HEK293T (cell line): ENCODE measurements around the gene TNNI2.
"Not testable (repeated sequence)": the region's sequence is repeated elsewhere in the genome, so short reads cannot be mapped to it uniquely, and the experiment has no call there.

Experiments used
- CTCF ChIA-PET: fragments of 350-600 bp; formaldehyde crosslinking; extraction: SDS; loops from one replicate; lab custom pipeline; 2021; ENCODE audit warnings: antibody characterized with exemption, inconsistent platforms; lab: Yijun Ruan, JAX
- POLR2A ChIA-PET: fragments of 350-600 bp; formaldehyde crosslinking; extraction: SDS; loops from one replicate; lab custom pipeline; 2020; ENCODE audit warnings: antibody characterized with exemption, inconsistent platforms; lab: Yijun Ruan, JAX
- DNase-seq: peaks from one replicate; pipeline ENCODE4 v3.0.0; 2012; ENCODE audit warnings: mixed read lengths; ENCODE audit errors: extremely low spot score
- ARNT ChIP-seq: fragments of 450-650 bp; IDR thresholded peaks from 2 replicates; pipeline ENCODE4 v1.6.1; 2017; ENCODE audit warnings: mild to moderate bottlenecking
- BHLHE40 ChIP-seq: fragments of 450-650 bp; IDR thresholded peaks from 2 replicates; pipeline ENCODE4 v1.6.1; 2016; ENCODE audit warnings: mild to moderate bottlenecking, moderate library complexity, borderline replicate concordance
- CTBP1 ChIP-seq: fragments of 450-650 bp; IDR thresholded peaks from 2 replicates; pipeline ENCODE4 v1.6.1; 2016; ENCODE audit warnings: borderline replicate concordance
- ELF4 ChIP-seq: fragments of 450-650 bp; IDR thresholded peaks from 2 replicates; pipeline ENCODE4 v1.6.1; 2017; ENCODE audit warnings: antibody characterized with exemption
- FOXA1 ChIP-seq: fragments of 450-650 bp; IDR thresholded peaks from 2 replicates; pipeline ENCODE4 v1.6.1; 2016; ENCODE audit warnings: mild to moderate bottlenecking
- FOXK2 ChIP-seq: fragments of 450-650 bp; IDR thresholded peaks from 2 replicates; pipeline ENCODE4 v1.6.1; 2016; ENCODE audit warnings: mild to moderate bottlenecking
- FOXM1 ChIP-seq: fragments of 450-650 bp; IDR thresholded peaks from 2 replicates; pipeline ENCODE4 v1.6.1; 2017; ENCODE audit warnings: mild to moderate bottlenecking, borderline replicate concordance
- HDGF ChIP-seq: fragments of 450-650 bp; IDR thresholded peaks from 2 replicates; pipeline ENCODE4 v1.6.1; 2017; ENCODE audit warnings: antibody characterized with exemption, borderline replicate concordance
- L3MBTL2 ChIP-seq: fragments of 450-650 bp; conservative IDR thresholded peaks from 2 replicates; pipeline ENCODE4 v1.6.1; 2016; ENCODE audit warnings: mild to moderate bottlenecking
- LEF1 ChIP-seq: fragments of 450-650 bp; IDR thresholded peaks from 2 replicates; pipeline ENCODE4 v1.6.1; 2017; ENCODE audit warnings: mild to moderate bottlenecking, borderline replicate concordance
- NFRKB ChIP-seq: fragments of 450-650 bp; IDR thresholded peaks from 2 replicates; pipeline ENCODE4 v1.6.1; 2016; ENCODE audit warnings: mild to moderate bottlenecking, moderate library complexity
- PKNOX1 ChIP-seq: fragments of 450-650 bp; IDR thresholded peaks from 2 replicates; pipeline ENCODE4 v1.6.1; 2016
- SP1 ChIP-seq: fragments of 450-650 bp; IDR thresholded peaks from 2 replicates; pipeline ENCODE4 v1.6.1; 2017
- SUZ12 ChIP-seq: fragments of 450-650 bp; IDR thresholded peaks from 2 replicates; pipeline ENCODE4 v1.6.1; 2016; ENCODE audit warnings: mild to moderate bottlenecking
- TARDBP ChIP-seq: fragments of 450-650 bp; IDR thresholded peaks from 2 replicates; pipeline ENCODE4 v1.6.1; 2016
- ZNF384 ChIP-seq: fragments of 450-650 bp; IDR thresholded peaks from 2 replicates; pipeline ENCODE4 v1.6.1; 2016

TNNI2 gene

GRCh38 chr11:1872267-1872985 is 33.6 kb downstream of the TNNI2 start:
- TF ChIP-seq FOXA1: no peak
- DNase-seq: no peak
- CTCF ChIA-PET: no interaction called here
- POLR2A ChIA-PET: no interaction called here

GRCh38 chr11:1873048-1873812 is 34.4 kb downstream of the TNNI2 start:
- CTCF ChIA-PET: no interaction called here
- POLR2A ChIA-PET: no interaction called here
- no peak for DNase-seq
- TF ChIP-seq FOXM1 (no peak), SUZ12 (no peak), LEF1 (no peak), HDGF (no peak), ELF4 (no peak), L3MBTL2 (no peak), BHLHE40 (no peak)

GRCh38 chr11:1873813-1874150 is 35.0 kb downstream of the TNNI2 start:
- POLR2A ChIA-PET, DNase-seq, CTCF ChIA-PET: not testable (repeated sequence)

GRCh38 chr11:1874441-1875092 is 35.8 kb downstream of the TNNI2 start:
- CTCF ChIA-PET, DNase-seq, POLR2A ChIA-PET: not testable (repeated sequence)

- TF ChIP-seq L3MBTL2 (no peak), PKNOX1 (no peak), FOXM1 (no peak), LEF1 (no peak), BHLHE40 (no peak)
- ChIA-PET CTCF (no interaction called here), POLR2A (no interaction called here)
- no peak for DNase-seq
Measured at GRCh38 chr11:1875093-1875850, 36.5 kb downstream of the TNNI2 start.

GRCh38 chr11:1875851-1876301 is 37.1 kb downstream of the TNNI2 start:
- DNase-seq, POLR2A ChIA-PET: not testable (repeated sequence)
- CTCF ChIA-PET: interaction anchor here (1.2 to 1.9 kb wide), 3 partner anchors 25 to 276 kb away, joined by 3 to 7 read pairs (median 6); no protein-coding TSS in a partner anchor

GRCh38 chr11:1876361-1877063 is 37.7 kb downstream of the TNNI2 start:
- POLR2A ChIA-PET: interaction anchor here (0.8 kb wide), 1 partner anchor 224 kb away, joined by 3 read pairs; no protein-coding TSS in a partner anchor
- CTCF ChIA-PET: interaction anchor here (0.7 to 1.9 kb wide), 6 partner anchors 13 to 280 kb away, joined by 3 to 7 read pairs (median 6); no protein-coding TSS in a partner anchor
- peak; percentile 75 for DNase-seq
- TF ChIP-seq NFRKB: no peak
- TF ChIP-seq LEF1: no peak

- CTCF ChIA-PET: interaction anchor here (0.7 to 1.9 kb wide), 5 partner anchors 14 to 279 kb away, joined by 3 to 7 read pairs (median 6); no protein-coding TSS in a partner anchor
Measured at GRCh38 chr11:1877211-1878136, 38.7 kb downstream of the TNNI2 start.

More at GRCh38 chr11:1877211-1878136, 38.7 kb downstream of the TNNI2 start:
- DNase-seq: no peak
- POLR2A ChIA-PET: interaction anchor here (0.8 kb wide), 1 partner anchor 225 kb away, joined by 3 read pairs; no protein-coding TSS in a partner anchor
- TF ChIP-seq NFRKB: no peak
- no peak for TF ChIP-seq PKNOX1
- no peak for TF ChIP-seq SUZ12
- TF ChIP-seq CTBP1: no peak
- TF ChIP-seq TARDBP: no peak
- TF ChIP-seq SP1: no peak
- no peak for TF ChIP-seq ARNT
- no peak for TF ChIP-seq LEF1
- no peak for TF ChIP-seq ZNF384
- TF ChIP-seq L3MBTL2: no peak
- no peak for TF ChIP-seq FOXK2
- TF ChIP-seq ELF4: no peak
- no peak for TF ChIP-seq FOXA1
- TF ChIP-seq BHLHE40: no peak
- no peak for TF ChIP-seq HDGF
- no peak for TF ChIP-seq FOXM1
